GM23248 (cell line): ENCODE measurements around the gene SLC35F2. TPM values are rescaled to one million over a fixed set of nuclear protein-coding genes. Genes with fewer than 3 reads are reported as not detected.

Source experiments
- DNase-seq: peaks from one replicate; pipeline ENCODE4 v3.0.0-alpha.2; 2015
- H2AFZ ChIP-seq: fragments of 200-600 bp; sonication (generic); 2 replicates; pipeline ENCODE4 v1.6.1; 2016; ENCODE audit warnings: antibody characterized with exemption
- H3F3A ChIP-seq: fragments of 200-600 bp; sonication (generic); 2 replicates; pipeline ENCODE4 v1.6.1; 2016; ENCODE audit warnings: mild to moderate bottlenecking, antibody characterized with exemption, mixed run types; ENCODE audit not compliant: insufficient read depth
- H3K27ac ChIP-seq: fragments of 200-600 bp; sonication (generic); 2 replicates; pipeline ENCODE4 v1.5.1; 2016; ENCODE audit warnings: mild to moderate bottlenecking
- H3K27me3 ChIP-seq: fragments of 200-600 bp; sonication (generic); replicated peaks from 2 replicates; pipeline ENCODE4 v1.6.1; 2016; ENCODE audit warnings: mild to moderate bottlenecking; ENCODE audit not compliant: insufficient read depth
- H3K36me3 ChIP-seq: fragments of 200-600 bp; sonication (generic); 2 replicates; pipeline ENCODE4 v1.6.1; 2016; ENCODE audit warnings: low read depth, mild to moderate bottlenecking
- H3K4me1 ChIP-seq: fragments of 200-600 bp; sonication (generic); 2 replicates; pipeline ENCODE4 v1.6.1; 2016; ENCODE audit warnings: mild to moderate bottlenecking; ENCODE audit not compliant: insufficient read depth
- H3K4me2 ChIP-seq: fragments of 200-600 bp; sonication (generic); one replicate; pipeline ENCODE4 v1.6.1; 2016; ENCODE audit warnings: mild to moderate bottlenecking; ENCODE audit not compliant: unreplicated experiment
- H3K4me3 ChIP-seq: fragments of 200-600 bp; sonication (generic); 2 replicates; pipeline ENCODE4 v1.5.1; 2016; ENCODE audit warnings: mild to moderate bottlenecking
- H3K79me2 ChIP-seq: fragments of 200-600 bp; sonication (generic); 2 replicates; pipeline ENCODE4 v1.6.1; 2016; ENCODE audit warnings: mild to moderate bottlenecking; ENCODE audit not compliant: insufficient read depth
- H3K9ac ChIP-seq: fragments of 200-600 bp; sonication (generic); 2 replicates; pipeline ENCODE4 v1.6.1; 2016; ENCODE audit warnings: mild to moderate bottlenecking
- H3K9me2 ChIP-seq: fragments of 200-600 bp; sonication (generic); 2 replicates; pipeline ENCODE4 v1.6.1; 2016; ENCODE audit warnings: mixed run types, mild to moderate bottlenecking, moderate library complexity; ENCODE audit not compliant: insufficient read depth
- H3K9me3 ChIP-seq: fragments of 200-600 bp; sonication (generic); one replicate; pipeline ENCODE4 v1.6.1; 2017; ENCODE audit warnings: low read depth
- H4K20me1 ChIP-seq: fragments of 200-600 bp; sonication (generic); 2 replicates; pipeline ENCODE4 v1.6.0; 2016; ENCODE audit not compliant: insufficient read depth
- EZH2 ChIP-seq: fragments of 200-600 bp; sonication (generic); IDR thresholded peaks from 2 replicates; pipeline ENCODE4 v1.6.1; 2018; ENCODE audit warnings: antibody characterized with exemption, mild to moderate bottlenecking; ENCODE audit not compliant: insufficient read depth, poor library complexity, severe bottlenecking
- EZH2phosphoT487 ChIP-seq: fragments of 200-600 bp; sonication (generic); IDR thresholded peaks from 2 replicates; pipeline ENCODE4 v1.6.1; 2018; ENCODE audit warnings: antibody characterized with exemption, moderate library complexity, mild to moderate bottlenecking, low read depth; ENCODE audit not compliant: insufficient read depth
- WGBS, 2 experiments: methylation state at CpG; one replicate each; pipeline ENCODE4 v1.1.6; 2015 to 2017; ENCODE audit warnings: low lambda C conversion rate in 2 of 2, low coverage in 1 of 2; ENCODE audit errors: missing lambda C conversion rate in 2 of 2; 5-methylcytosine and 5-hydroxymethylcytosine counted together
- in situ Hi-C: fragments of 300-500 bp; cut with MboI; formaldehyde crosslinking; loops from 2 replicates; pipeline ENCODE4 v1.15.0; 2020
- polyA plus RNA-seq: library from polyadenylated mRNA; unstranded; fragments of >200 nt; fragmentation: Nextera tagmentation; extraction: Ambion mirVana; gene quantifications from 2 replicates; pipeline ENCODE4 v1.2.1, GENCODE V29; 2016
- total RNA-seq: library from RNA; depleted of rRNA; stranded (reverse); fragments of >200 nt; shearing (Covaris generic); gene quantifications from 2 replicates; pipeline ENCODE4 v1.2.3, GENCODE V29; 2014

SLC35F2 gene
- total and polyA plus RNA-seq, 2 experiments from 2014 or later: 12.4 to 12.9 TPM

GRCh38 chr11:107804971-107805370 lies 53.6 kb downstream of the SLC35F2 start:
- DNase-seq: no peak
- in situ Hi-C loops: no loop called here
- H3K4me3 ChIP-seq: no peak overlapping the region
- no peak overlapping the region for H3K27ac ChIP-seq
- no peaks in the 10 kb centered on the region for H4K20me1 ChIP-seq
- no peak overlapping the region for H3K4me2 ChIP-seq
- no peaks in the 10 kb centered on the region for H3K9me2 ChIP-seq
- H3K9me3 ChIP-seq: no peaks in the 10 kb centered on the region
- H3K27me3 ChIP-seq: no peaks in the 10 kb centered on the region
- no peak for TF ChIP-seq EZH2
- no peak for TF ChIP-seq EZH2phosphoT487
- H2AFZ ChIP-seq: no peak overlapping the region
- no peaks in the 10 kb centered on the region for H3K4me1 ChIP-seq
- H3K79me2 ChIP-seq: no peaks in the 10 kb centered on the region
- peaks cover 9% of the 10 kb centered on the region; the same call in 1 of the 2 replicates for H3K36me3 ChIP-seq
- H3F3A ChIP-seq: no peaks in the 10 kb centered on the region
- H3K9ac ChIP-seq: no peak overlapping the region

DNA sequence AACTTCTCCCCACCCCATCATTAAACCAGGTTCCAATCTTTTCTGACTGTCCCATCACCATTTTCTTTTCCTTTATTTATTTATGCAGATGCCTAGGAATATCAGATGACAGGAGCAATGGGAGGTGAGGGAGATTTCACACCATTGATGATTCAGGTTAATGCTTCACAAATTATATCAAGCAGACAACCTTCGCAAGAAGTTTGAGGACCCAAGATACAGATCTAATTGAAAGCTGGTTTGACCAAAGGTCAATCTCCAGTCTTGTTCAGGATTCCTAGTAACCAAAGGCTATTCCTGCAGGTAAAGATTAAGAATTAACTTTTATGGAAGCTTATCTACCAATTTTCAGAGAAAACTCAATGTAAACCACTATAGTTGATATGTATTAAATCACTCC lies 54.4 kb downstream of the SLC35F2 start:
- DNase-seq: no peak
- TF ChIP-seq EZH2: no peak
- no peak for TF ChIP-seq EZH2phosphoT487
- WGBS, 2 experiments: 97% methylated on average over 1 of the region's 1 CpG

GRCh38 chr11:107801641-107802040 lies 56.9 kb downstream of the SLC35F2 start:
- Histone ChIP-seq H3K36me3 (peaks cover 6% of the 10 kb centered on the region; the same call in 1 of the 2 replicates), H3K4me2 (no peak overlapping the region), H4K20me1 (no peaks in the 10 kb centered on the region), H3K4me3 (no peak overlapping the region), H3K27me3 (no peaks in the 10 kb centered on the region), H3K27ac (no peak overlapping the region), H3K4me1 (no peaks in the 10 kb centered on the region), H3K9me2 (no peaks in the 10 kb centered on the region), H2AFZ (no peak overlapping the region), H3K9me3 (no peaks in the 10 kb centered on the region), H3K9ac (no peak overlapping the region), H3F3A (no peaks in the 10 kb centered on the region), H3K79me2 (no peaks in the 10 kb centered on the region)
- in situ Hi-C loops: no loop called here
- 93 to 100% methylated on average over 1 of the region's 1 CpG for WGBS, 2 experiments
- no peak for TF ChIP-seq EZH2
- TF ChIP-seq EZH2phosphoT487: no peak
- no peak for DNase-seq

More for the DNA sequence above, 54.4 kb downstream of the SLC35F2 start:
- Histone ChIP-seq H3K4me3 (no peak overlapping the region), H3K27ac (no peak overlapping the region), H3K9me3 (no peaks in the 10 kb centered on the region), H3K79me2 (no peaks in the 10 kb centered on the region), H3K9ac (no peak overlapping the region), H2AFZ (no peak overlapping the region), H3K4me2 (no peak overlapping the region), H3K27me3 (no peaks in the 10 kb centered on the region), H3K36me3 (peaks cover 9% of the 10 kb centered on the region; the same call in 1 of the 2 replicates), H3K9me2 (no peaks in the 10 kb centered on the region), H4K20me1 (no peaks in the 10 kb centered on the region), H3K4me1 (no peaks in the 10 kb centered on the region), H3F3A (no peaks in the 10 kb centered on the region)
- in situ Hi-C loops: no loop called here

GRCh38 chr11:107799218-107799859 lies 59.2 kb downstream of the SLC35F2 start:
- H3K27ac ChIP-seq: no peak overlapping the region
- no peaks in the 10 kb centered on the region for H3K9me2 ChIP-seq
- no peak for TF ChIP-seq EZH2phosphoT487
- no peak for TF ChIP-seq EZH2
- H3K9me3 ChIP-seq: no peaks in the 10 kb centered on the region
- H3K9ac ChIP-seq: no peak overlapping the region
- no peaks in the 10 kb centered on the region for H3F3A ChIP-seq
- H4K20me1 ChIP-seq: no peaks in the 10 kb centered on the region
- 70 to 75% methylated on average over 12 of the region's 12 CpGs for WGBS, 2 experiments
- no peaks in the 10 kb centered on the region for H3K36me3 ChIP-seq
- H2AFZ ChIP-seq: 0 out of 2 replicates have a peak overlapping the region, but pooled peaks have one; percentile 13
- H3K4me2 ChIP-seq: no peak overlapping the region
- H3K4me3 ChIP-seq: no peak overlapping the region
- H3K27me3 ChIP-seq: no peaks in the 10 kb centered on the region
- in situ Hi-C loops: no loop called here
- peak; percentile 80 for DNase-seq
- no peaks in the 10 kb centered on the region for H3K4me1 ChIP-seq
- no peaks in the 10 kb centered on the region for H3K79me2 ChIP-seq

GRCh38 chr11:107792049-107792443 lies 66.5 kb downstream of the SLC35F2 start:
- H3K27me3 ChIP-seq: no peaks in the 10 kb centered on the region
- H3K4me2 ChIP-seq: no peak overlapping the region
- H3K4me1 ChIP-seq: no peaks in the 10 kb centered on the region
- no peak overlapping the region for H3K9ac ChIP-seq
- no peak overlapping the region for H3K4me3 ChIP-seq
- no peaks in the 10 kb centered on the region for H3F3A ChIP-seq
- H3K79me2 ChIP-seq: no peaks in the 10 kb centered on the region
- H2AFZ ChIP-seq: no peak overlapping the region
- no peak overlapping the region for H3K27ac ChIP-seq
- H3K36me3 ChIP-seq: no peaks in the 10 kb centered on the region
- TF ChIP-seq EZH2: no peak
- DNase-seq: no peak
- in situ Hi-C loops: no loop called here
- no peaks in the 10 kb centered on the region for H4K20me1 ChIP-seq
- no peaks in the 10 kb centered on the region for H3K9me2 ChIP-seq
- 89 to 92% methylated on average over 5 of the region's 5 CpGs for WGBS, 2 experiments
- H3K9me3 ChIP-seq: no peaks in the 10 kb centered on the region
